WTC11 (cell line): ENCODE measurements around the gene ZNF548. TPM values are rescaled to one million over a fixed set of nuclear protein-coding genes. Genes with fewer than 3 reads are reported as not detected.
"Not testable (repeated sequence)": the region's sequence is repeated elsewhere in the genome, so short reads cannot be mapped to it uniquely, and the experiment has no call there.

Experiments used
- ATAC-seq: fragments of 200-7000 bp; cut with Tn5 transposase; 2 replicates; pipeline ENCODE4 v1.10.0; 2021; ENCODE audit warnings: mild to moderate bottlenecking, moderate library complexity
- CTCF ChIA-PET: fragments of 300-600 bp; sonication (Branson Sonifier 250); formaldehyde crosslinking; loops from one replicate; lab custom pipeline; 2021; ENCODE audit warnings: antibody characterized with exemption; lab: Charles Lee
- POLR2A ChIA-PET: fragments of 350-600 bp; sonication (Branson Sonifier 250); formaldehyde crosslinking; loops from one replicate; lab custom pipeline; 2021; ENCODE audit warnings: antibody characterized with exemption; lab: Charles Lee
- DNase-seq: peaks from one replicate; pipeline ENCODE4 v3.0.0; 2021; ENCODE audit warnings: low spot score
- H3K27ac Mint-ChIP-seq: 2 replicates; pipeline ENCODE4 v1.8.0; 2021; ENCODE audit warnings: mixed read lengths
- H3K27me3 Mint-ChIP-seq: 2 replicates; pipeline ENCODE4 v1.8.0; 2021; ENCODE audit warnings: low read depth, mild to moderate bottlenecking, moderate library complexity, mixed read lengths
- H3K36me3 Mint-ChIP-seq: 2 replicates; pipeline ENCODE4 v1.8.0; 2021; ENCODE audit warnings: mixed read lengths
- H3K4me1 Mint-ChIP-seq: 2 replicates; pipeline ENCODE4 v1.8.0; 2022; ENCODE audit warnings: mixed read lengths
- H3K4me3 Mint-ChIP-seq: 2 replicates; pipeline ENCODE4 v1.8.0; 2021; ENCODE audit warnings: mild to moderate bottlenecking, moderate library complexity, mixed read lengths
- H3K9me3 Mint-ChIP-seq: 2 replicates; pipeline ENCODE4 v1.8.0; 2021; ENCODE audit warnings: mixed read lengths
- AR ChIP-seq: fragments of 250-450 bp; sonication (Bioruptor Pico); IDR thresholded peaks from 2 replicates; pipeline ENCODE4 v1.9.0; 2021; ENCODE audit warnings: mild to moderate bottlenecking
- ATF1 ChIP-seq: sonication (generic); formaldehyde crosslinking; IDR thresholded peaks from 2 replicates; pipeline ENCODE4 v1.8.1; 2023; ENCODE audit warnings: mild to moderate bottlenecking, moderate library complexity, missing genetic modification reagents
- ATF6 ChIP-seq: sonication (generic); formaldehyde crosslinking; IDR thresholded peaks from 2 replicates; pipeline ENCODE4 v1.8.1; 2023; ENCODE audit warnings: mild to moderate bottlenecking, missing genetic modification reagents
- CREM ChIP-seq: sonication (generic); formaldehyde crosslinking; IDR thresholded peaks from 2 replicates; pipeline ENCODE4 v1.8.1; 2022; ENCODE audit warnings: mild to moderate bottlenecking, missing genetic modification reagents, moderate library complexity
- ERG ChIP-seq: fragments of 250-450 bp; sonication (Bioruptor Pico); IDR thresholded peaks from 2 replicates; pipeline ENCODE4 v1.8.0; 2021; ENCODE audit warnings: mild to moderate bottlenecking
- FOXJ3 ChIP-seq: sonication (generic); formaldehyde crosslinking; IDR thresholded peaks from 2 replicates; pipeline ENCODE4 v1.9.0; 2021; ENCODE audit warnings: missing genetic modification reagents, mild to moderate bottlenecking, borderline replicate concordance
- GRHL2 ChIP-seq: fragments of 250-450 bp; sonication (Bioruptor Pico); IDR thresholded peaks from 2 replicates; pipeline ENCODE4 v1.8.0; 2022; ENCODE audit warnings: mild to moderate bottlenecking, moderate library complexity; ENCODE audit not compliant: insufficient replicate concordance, severe bottlenecking
- SMAD4 ChIP-seq: sonication (generic); formaldehyde crosslinking; IDR thresholded peaks from 2 replicates; pipeline ENCODE4 v1.8.0; 2022; ENCODE audit warnings: mild to moderate bottlenecking, missing genetic modification reagents
- TCF7 ChIP-seq: sonication (generic); formaldehyde crosslinking; IDR thresholded peaks from 2 replicates; pipeline ENCODE4 v1.8.0; 2022; ENCODE audit warnings: mild to moderate bottlenecking, low read depth, missing genetic modification reagents, moderate library complexity
- TEAD1 ChIP-seq: sonication (generic); formaldehyde crosslinking; IDR thresholded peaks from 2 replicates; pipeline ENCODE4 v1.8.0; 2022; ENCODE audit warnings: mild to moderate bottlenecking, missing genetic modification reagents
- USF2 ChIP-seq: sonication (generic); formaldehyde crosslinking; IDR thresholded peaks from 2 replicates; pipeline ENCODE4 v1.8.1; 2023; ENCODE audit warnings: mild to moderate bottlenecking, missing genetic modification reagents, moderate library complexity
- ZNF416 ChIP-seq: fragments of 250-450 bp; sonication (Bioruptor Pico); IDR thresholded peaks from 2 replicates; pipeline ENCODE4 v1.9.0; 2021; ENCODE audit warnings: mild to moderate bottlenecking, inconsistent platforms
- total RNA-seq: library from RNA; stranded (reverse); gene quantifications from 3 replicates; pipeline ENCODE4 v1.2.3, GENCODE V29; 2021
- TF ChIP-seq, protein P1 (sequence below): sonication (generic); formaldehyde crosslinking; IDR thresholded peaks from 2 replicates; pipeline ENCODE4 v1.8.1; 2022; ENCODE audit warnings: mild to moderate bottlenecking, moderate library complexity, missing genetic modification reagents
- TF ChIP-seq, protein P2 (sequence below): sonication (generic); formaldehyde crosslinking; IDR thresholded peaks from 2 replicates; pipeline ENCODE4 v1.8.1; 2022; ENCODE audit warnings: low read depth, mild to moderate bottlenecking, moderate library complexity, missing genetic modification reagents, borderline replicate concordance

The ZNF548 gene
- total RNA-seq, 1 experiment from 2014 or later = 11.3 TPM

DNA sequence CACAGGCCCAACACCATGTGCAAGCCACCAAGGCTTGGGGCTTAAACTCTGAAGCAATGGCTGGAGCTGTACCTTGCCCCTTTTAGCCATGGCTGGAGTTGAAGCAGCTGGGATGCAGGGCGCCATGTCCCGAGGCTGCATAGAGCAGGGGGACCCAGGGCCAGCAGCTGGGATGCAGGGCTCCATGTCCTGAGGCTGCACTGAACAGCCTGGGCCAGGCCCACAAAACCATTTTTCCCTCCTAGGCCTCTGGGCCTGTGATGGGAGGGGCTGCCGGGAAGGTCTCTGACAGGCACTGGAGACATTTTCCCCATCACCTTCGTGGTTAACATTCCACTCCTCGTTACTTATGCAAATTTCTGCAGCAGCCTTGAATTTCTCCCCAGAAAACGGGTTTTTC lies 15.5 kb upstream of the ZNF548 start:
- H3K27me3 Mint-ChIP-seq = peaks cover 3% of the 10 kb centered on the region; the same call in 1 of the 2 replicates

DNA sequence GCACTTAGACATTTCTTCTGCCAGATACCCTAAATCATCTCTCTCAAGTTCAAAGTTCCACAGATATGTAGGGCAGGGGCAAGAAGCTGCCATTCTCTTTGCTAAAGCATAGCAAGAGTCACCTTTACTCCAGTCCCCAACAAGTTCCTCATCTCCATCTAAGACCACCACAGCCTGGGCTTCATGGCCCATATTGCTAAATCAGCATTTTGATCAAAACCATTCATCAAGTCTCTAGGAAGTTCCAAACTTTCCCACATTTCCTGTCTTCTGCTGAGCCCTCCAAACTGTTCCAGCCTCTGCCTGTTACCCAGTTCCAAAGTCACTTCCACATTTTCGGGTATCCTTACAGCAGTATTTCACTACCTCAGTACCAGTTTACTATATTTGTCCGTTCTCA lies 15.0 kb upstream of the ZNF548 start:
- H3K4me3 Mint-ChIP-seq, CTCF ChIA-PET, H3K27me3 Mint-ChIP-seq, ATAC-seq, DNase-seq, POLR2A ChIA-PET, H3K27ac Mint-ChIP-seq, H3K4me1 Mint-ChIP-seq: not testable (repeated sequence)
- Mint-ChIP-seq H3K36me3 (peaks cover 72% of the 10 kb centered on the region), H3K9me3 (peaks cover 68% of the 10 kb centered on the region)

More for the DNA sequence above, 15.5 kb upstream of the ZNF548 start:
- ATAC-seq = no peak
- Mint-ChIP-seq H3K9me3 (peaks cover 64% of the 10 kb centered on the region), H3K4me3 (no peak overlapping the region), H3K4me1 (no peaks in the 10 kb centered on the region), H3K36me3 (peaks cover 69% of the 10 kb centered on the region), H3K27ac (no peak overlapping the region)
- POLR2A ChIA-PET = no interaction called here
- TF ChIP-seq, protein P1, sequence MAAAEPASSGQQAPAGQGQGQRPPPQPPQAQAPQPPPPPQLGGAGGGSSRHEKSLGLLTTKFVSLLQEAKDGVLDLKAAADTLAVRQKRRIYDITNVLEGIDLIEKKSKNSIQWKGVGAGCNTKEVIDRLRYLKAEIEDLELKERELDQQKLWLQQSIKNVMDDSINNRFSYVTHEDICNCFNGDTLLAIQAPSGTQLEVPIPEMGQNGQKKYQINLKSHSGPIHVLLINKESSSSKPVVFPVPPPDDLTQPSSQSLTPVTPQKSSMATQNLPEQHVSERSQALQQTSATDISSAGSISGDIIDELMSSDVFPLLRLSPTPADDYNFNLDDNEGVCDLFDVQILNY (CRISPR knock-in tag) = no peak
- no peak for TF ChIP-seq FOXJ3 (CRISPR knock-in tag)
- no peak for TF ChIP-seq ZNF416 (CRISPR knock-in tag)
- TF ChIP-seq, protein P2, sequence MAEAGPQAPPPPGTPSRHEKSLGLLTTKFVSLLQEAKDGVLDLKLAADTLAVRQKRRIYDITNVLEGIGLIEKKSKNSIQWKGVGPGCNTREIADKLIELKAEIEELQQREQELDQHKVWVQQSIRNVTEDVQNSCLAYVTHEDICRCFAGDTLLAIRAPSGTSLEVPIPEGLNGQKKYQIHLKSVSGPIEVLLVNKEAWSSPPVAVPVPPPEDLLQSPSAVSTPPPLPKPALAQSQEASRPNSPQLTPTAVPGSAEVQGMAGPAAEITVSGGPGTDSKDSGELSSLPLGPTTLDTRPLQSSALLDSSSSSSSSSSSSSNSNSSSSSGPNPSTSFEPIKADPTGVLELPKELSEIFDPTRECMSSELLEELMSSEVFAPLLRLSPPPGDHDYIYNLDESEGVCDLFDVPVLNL (CRISPR knock-in tag) = no peak
- no peak for TF ChIP-seq GRHL2 (CRISPR knock-in tag)
- no peak for TF ChIP-seq CREM (CRISPR knock-in tag)
- TF ChIP-seq ATF6 (CRISPR knock-in tag) = no peak
- TF ChIP-seq USF2 = no peak
- no peak for TF ChIP-seq AR (CRISPR knock-in tag)
- TF ChIP-seq TEAD1 (CRISPR knock-in tag) = no peak
- TF ChIP-seq ATF1 (CRISPR knock-in tag) = no peak
- no peak for DNase-seq
- CTCF ChIA-PET = no interaction called here

DNA sequence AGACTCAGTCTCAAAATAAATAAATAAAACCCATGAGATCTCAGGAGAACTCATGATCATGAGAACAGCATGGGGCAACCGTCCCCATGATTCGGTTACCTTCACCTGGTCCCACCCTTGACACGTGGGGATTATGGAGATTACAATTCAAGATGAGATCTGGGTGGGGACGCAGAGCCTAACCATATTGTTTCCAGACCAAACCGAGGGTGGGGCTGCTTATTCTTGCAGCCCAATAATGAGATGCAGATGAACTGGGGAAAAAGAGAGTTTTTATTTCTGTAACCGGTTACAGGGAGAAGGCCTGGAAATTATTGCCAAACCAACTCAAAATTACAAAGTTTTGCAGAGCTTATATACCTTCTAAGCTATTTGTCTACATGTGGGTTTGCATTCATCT lies 13.5 kb upstream of the ZNF548 start:
- no peak for ATAC-seq
- Mint-ChIP-seq H3K9me3 (peaks cover 70% of the 10 kb centered on the region), H3K4me1 (no peaks in the 10 kb centered on the region), H3K36me3 (peaks cover 72% of the 10 kb centered on the region), H3K27ac (no peak overlapping the region), H3K27me3 (peaks cover 3% of the 10 kb centered on the region; the same call in 1 of the 2 replicates), H3K4me3 (no peak overlapping the region)
- TF ChIP-seq SMAD4 (CRISPR knock-in tag) (no peak), TCF7 (CRISPR knock-in tag) (no peak), ERG (CRISPR knock-in tag) (no peak)
- POLR2A ChIA-PET = no interaction called here
- no peak for DNase-seq
- CTCF ChIA-PET = no interaction called here
